GM23338 (cell line): ENCODE results near the gene COL4A6.

ENCODE experiments used
- CREB1 ChIP-seq: fragments of 250-450 bp; sonication (Bioruptor Pico); IDR thresholded peaks from 2 replicates; pipeline ENCODE4 v1.5.0; 2020; ENCODE audit warnings: low read depth, mild to moderate bottlenecking, moderate library complexity
- EZH2 ChIP-seq: fragments of 200-600 bp; sonication (generic); IDR thresholded peaks from one replicate; pipeline ENCODE4 v1.8.0; 2017; ENCODE audit warnings: antibody characterized with exemption, mild to moderate bottlenecking, low read depth; ENCODE audit not compliant: unreplicated experiment
- EZH2phosphoT487 ChIP-seq: fragments of 200-600 bp; sonication (generic); IDR thresholded peaks from one replicate; pipeline ENCODE4 v1.8.1; 2018; ENCODE audit warnings: antibody characterized with exemption; ENCODE audit not compliant: unreplicated experiment
- NANOG ChIP-seq: IDR thresholded peaks from 2 replicates; pipeline ENCODE4 v1.6.1; 2016; ENCODE audit warnings: antibody characterized with exemption, borderline replicate concordance
- POLR2AphosphoS5 ChIP-seq: IDR thresholded peaks from 2 replicates; pipeline ENCODE4 v1.6.1; 2016; ENCODE audit warnings: antibody characterized with exemption, low read depth
- STAT1 ChIP-seq: IDR thresholded peaks from one replicate; pipeline ENCODE4 v1.6.1; 2016; ENCODE audit warnings: antibody characterized with exemption; ENCODE audit not compliant: unreplicated experiment
- ZNF331 ChIP-seq: fragments of 250-450 bp; sonication (Bioruptor Pico); IDR thresholded peaks from 2 replicates; pipeline ENCODE4 v1.5.0; 2020; ENCODE audit warnings: low read depth, mild to moderate bottlenecking, moderate library complexity
- TF ChIP-seq, protein P1 (sequence below), 2 experiments: fragments of 200-600 bp in 1 of 2; sonication (generic) in 1 of 2; conservative IDR thresholded peaks; 2 replicates each; pipeline versions ENCODE4 v1.5.1 to v1.6.1; 2016 to 2017; ENCODE audit warnings: antibody characterized with exemption in 2 of 2, low read depth in 2 of 2, mild to moderate bottlenecking in 2 of 2, moderate library complexity in 1 of 2
- TF ChIP-seq, protein P2 (sequence below): IDR thresholded peaks from one replicate; pipeline ENCODE4 v1.6.1; 2018; ENCODE audit warnings: antibody characterized with exemption; ENCODE audit not compliant: unreplicated experiment

DNA sequence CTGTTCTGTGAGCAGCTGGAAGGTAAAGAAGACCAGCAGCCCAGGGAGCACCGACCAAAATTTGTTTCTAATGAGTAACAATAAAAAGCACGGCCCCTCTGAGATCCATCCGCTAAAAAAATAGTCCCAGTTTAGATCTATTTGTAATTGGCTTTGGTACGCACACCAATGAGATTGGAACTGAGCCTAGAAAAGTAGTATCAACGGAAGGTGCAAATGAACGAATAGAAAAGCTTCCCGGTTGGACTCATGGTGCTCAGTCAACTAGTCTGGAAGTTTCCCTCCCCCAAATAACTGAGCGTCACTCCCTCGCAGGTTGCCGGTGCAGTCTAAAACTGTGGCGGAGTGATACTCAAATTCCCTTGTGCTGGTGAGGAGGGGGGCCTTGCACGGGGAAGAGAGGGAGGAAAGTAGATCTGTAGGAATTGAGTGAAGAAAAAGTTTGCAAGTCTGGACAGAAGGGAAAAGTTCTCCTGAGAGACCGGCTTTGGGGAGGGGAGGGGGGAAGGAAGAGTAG lies 1.3 kb upstream of the COL4A6 start, which contains the start of gene COL4A5:
- TF ChIP-seq CREB1 (peak; percentile 36; the same call in 1 of the 2 replicates), EZH2 (no peak), POLR2AphosphoS5 (no peak), EZH2phosphoT487 (no peak), ZNF331 (CRISPR knock-in tag) (no peak), NANOG (no peak), STAT1 (no peak)
- TF ChIP-seq, protein P1, sequence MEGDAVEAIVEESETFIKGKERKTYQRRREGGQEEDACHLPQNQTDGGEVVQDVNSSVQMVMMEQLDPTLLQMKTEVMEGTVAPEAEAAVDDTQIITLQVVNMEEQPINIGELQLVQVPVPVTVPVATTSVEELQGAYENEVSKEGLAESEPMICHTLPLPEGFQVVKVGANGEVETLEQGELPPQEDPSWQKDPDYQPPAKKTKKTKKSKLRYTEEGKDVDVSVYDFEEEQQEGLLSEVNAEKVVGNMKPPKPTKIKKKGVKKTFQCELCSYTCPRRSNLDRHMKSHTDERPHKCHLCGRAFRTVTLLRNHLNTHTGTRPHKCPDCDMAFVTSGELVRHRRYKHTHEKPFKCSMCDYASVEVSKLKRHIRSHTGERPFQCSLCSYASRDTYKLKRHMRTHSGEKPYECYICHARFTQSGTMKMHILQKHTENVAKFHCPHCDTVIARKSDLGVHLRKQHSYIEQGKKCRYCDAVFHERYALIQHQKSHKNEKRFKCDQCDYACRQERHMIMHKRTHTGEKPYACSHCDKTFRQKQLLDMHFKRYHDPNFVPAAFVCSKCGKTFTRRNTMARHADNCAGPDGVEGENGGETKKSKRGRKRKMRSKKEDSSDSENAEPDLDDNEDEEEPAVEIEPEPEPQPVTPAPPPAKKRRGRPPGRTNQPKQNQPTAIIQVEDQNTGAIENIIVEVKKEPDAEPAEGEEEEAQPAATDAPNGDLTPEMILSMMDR (conservative IDR thresholded peaks at IDR 0.05; ENCODE audit: low read depth in 2 of 2), result no peak
- TF ChIP-seq, protein P2, sequence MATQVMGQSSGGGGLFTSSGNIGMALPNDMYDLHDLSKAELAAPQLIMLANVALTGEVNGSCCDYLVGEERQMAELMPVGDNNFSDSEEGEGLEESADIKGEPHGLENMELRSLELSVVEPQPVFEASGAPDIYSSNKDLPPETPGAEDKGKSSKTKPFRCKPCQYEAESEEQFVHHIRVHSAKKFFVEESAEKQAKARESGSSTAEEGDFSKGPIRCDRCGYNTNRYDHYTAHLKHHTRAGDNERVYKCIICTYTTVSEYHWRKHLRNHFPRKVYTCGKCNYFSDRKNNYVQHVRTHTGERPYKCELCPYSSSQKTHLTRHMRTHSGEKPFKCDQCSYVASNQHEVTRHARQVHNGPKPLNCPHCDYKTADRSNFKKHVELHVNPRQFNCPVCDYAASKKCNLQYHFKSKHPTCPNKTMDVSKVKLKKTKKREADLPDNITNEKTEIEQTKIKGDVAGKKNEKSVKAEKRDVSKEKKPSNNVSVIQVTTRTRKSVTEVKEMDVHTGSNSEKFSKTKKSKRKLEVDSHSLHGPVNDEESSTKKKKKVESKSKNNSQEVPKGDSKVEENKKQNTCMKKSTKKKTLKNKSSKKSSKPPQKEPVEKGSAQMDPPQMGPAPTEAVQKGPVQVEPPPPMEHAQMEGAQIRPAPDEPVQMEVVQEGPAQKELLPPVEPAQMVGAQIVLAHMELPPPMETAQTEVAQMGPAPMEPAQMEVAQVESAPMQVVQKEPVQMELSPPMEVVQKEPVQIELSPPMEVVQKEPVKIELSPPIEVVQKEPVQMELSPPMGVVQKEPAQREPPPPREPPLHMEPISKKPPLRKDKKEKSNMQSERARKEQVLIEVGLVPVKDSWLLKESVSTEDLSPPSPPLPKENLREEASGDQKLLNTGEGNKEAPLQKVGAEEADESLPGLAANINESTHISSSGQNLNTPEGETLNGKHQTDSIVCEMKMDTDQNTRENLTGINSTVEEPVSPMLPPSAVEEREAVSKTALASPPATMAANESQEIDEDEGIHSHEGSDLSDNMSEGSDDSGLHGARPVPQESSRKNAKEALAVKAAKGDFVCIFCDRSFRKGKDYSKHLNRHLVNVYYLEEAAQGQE, result no peak
